CD14-positive monocyte (primary cell): ENCODE measurements around the gene SH2D1A. TPM values are rescaled to one million over a fixed set of nuclear protein-coding genes. Genes with fewer than 3 reads are reported as not detected.
A peak's percentile ranks its signal among the peaks of the same experiment; 100 is the strongest.

ENCODE experiments used
- DNase-seq, 3 donors: peaks; one replicate each; pipeline ENCODE4 v3.0.0-alpha.2; 2011 to 2022
- H2AFZ ChIP-seq: 2 replicates; pipeline ENCODE4 v1.6.0; 2012; ENCODE audit warnings: mild to moderate bottlenecking, low read depth, low read length, inconsistent platforms; ENCODE audit not compliant: insufficient read depth, poor library complexity, severe bottlenecking
- H3K27ac ChIP-seq, 2 donors: 1 replicate in 1 of 2; 2 replicates in 1 of 2; pipeline ENCODE4 v1.5.1; 2012 to 2013; ENCODE audit warnings: low read length in 2 of 2, control low read depth in 1 of 2, inconsistent platforms in 1 of 2, low read depth in 1 of 2, mild to moderate bottlenecking in 1 of 2
- H3K27me3 ChIP-seq, 2 donors: one replicate each; pipeline versions ENCODE4 v1.6.0 to v1.6.1; 2011 to 2013; ENCODE audit warnings: low read length in 2 of 2; ENCODE audit not compliant: control insufficient read depth in 2 of 2, insufficient read depth in 2 of 2
- H3K36me3 ChIP-seq, 2 donors: replicated peaks in 1 of 2; 1 replicate in 1 of 2; 2 replicates in 1 of 2; pipeline versions ENCODE4 v1.5.1 to v1.6.1; 2012 to 2013; ENCODE audit warnings: low read length in 2 of 2, control low read depth in 1 of 2, inconsistent platforms in 1 of 2, mild to moderate bottlenecking in 1 of 2; ENCODE audit not compliant: insufficient read depth in 2 of 2, control insufficient read depth in 1 of 2
- H3K4me1 ChIP-seq, 2 donors: 1 replicate in 1 of 2; 2 replicates in 1 of 2; pipeline versions ENCODE4 v1.5.1 to v1.6.1; 2012 to 2013; ENCODE audit warnings: low read length in 2 of 2, control low read depth in 1 of 2, inconsistent platforms in 1 of 2, mild to moderate bottlenecking in 1 of 2, moderate library complexity in 1 of 2; ENCODE audit not compliant: insufficient read depth in 2 of 2, control insufficient read depth in 1 of 2
- H3K4me2 ChIP-seq: replicated peaks from 2 replicates; pipeline ENCODE3; 2012; ENCODE audit warnings: low read length, moderate library complexity, mild to moderate bottlenecking; ENCODE audit not compliant: poor library complexity, severe bottlenecking; ENCODE audit errors: extremely low read depth
- H3K4me3 ChIP-seq, 3 experiments: fragments of 200-600 bp in 1 of 3; sonication (generic) in 1 of 3; replicated peaks in 1 of 3; 1 replicate in 2 of 3; 2 replicates in 1 of 3; pipeline ENCODE4 v1.5.1; 2011 to 2013; ENCODE audit warnings: low read length in 3 of 3, mild to moderate bottlenecking in 3 of 3, control low read depth in 2 of 3, low read depth in 2 of 3, inconsistent platforms in 1 of 3, moderate library complexity in 1 of 3
- H3K79me2 ChIP-seq: 2 replicates; pipeline ENCODE4 v1.6.0; 2012; ENCODE audit warnings: mild to moderate bottlenecking, control low read depth, inconsistent platforms, low read length, moderate library complexity; ENCODE audit not compliant: insufficient read depth
- H3K9ac ChIP-seq: 2 replicates; pipeline ENCODE4 v1.6.0; 2017; ENCODE audit warnings: low read length, mild to moderate bottlenecking; ENCODE audit not compliant: insufficient read depth, poor library complexity, severe bottlenecking
- H3K9me3 ChIP-seq, 2 donors: replicated peaks in 1 of 2; 1 replicate in 1 of 2; 2 replicates in 1 of 2; pipeline versions ENCODE4 v1.5.1 to v1.6.1; 2012 to 2013; ENCODE audit warnings: low read length in 2 of 2, control low read depth in 1 of 2; ENCODE audit not compliant: control insufficient read depth in 1 of 2, insufficient read depth in 1 of 2
- H4K20me1 ChIP-seq: 2 replicates; pipeline ENCODE4 v1.6.0; 2012; ENCODE audit warnings: mild to moderate bottlenecking, low read length, control low read depth, moderate library complexity; ENCODE audit not compliant: insufficient read depth
- H3K27ac Mint-ChIP-seq, 7 donors: one replicate each; pipeline ENCODE4 v1.8.0; 2020; ENCODE audit warnings: mild to moderate bottlenecking in 7 of 7, mixed read lengths in 7 of 7, moderate library complexity in 6 of 7, inconsistent platforms in 2 of 7
- H3K27me3 Mint-ChIP-seq, 3 donors: one replicate each; pipeline ENCODE4 v1.8.0; 2021 to 2022; ENCODE audit warnings: low read depth in 3 of 3, mild to moderate bottlenecking in 3 of 3, mixed read lengths in 3 of 3, moderate library complexity in 3 of 3, inconsistent platforms in 1 of 3
- H3K36me3 Mint-ChIP-seq, 2 donors: one replicate each; pipeline ENCODE4 v1.8.0; 2020; ENCODE audit warnings: mixed read lengths in 2 of 2, inconsistent platforms in 1 of 2, mild to moderate bottlenecking in 1 of 2
- H3K4me1 Mint-ChIP-seq: one replicate; pipeline ENCODE4 v1.8.0; 2020; ENCODE audit warnings: mild to moderate bottlenecking, mixed read lengths
- H3K4me3 Mint-ChIP-seq, 2 donors: one replicate each; pipeline ENCODE4 v1.8.0; 2020; ENCODE audit warnings: mild to moderate bottlenecking in 2 of 2, mixed read lengths in 2 of 2, moderate library complexity in 1 of 2
- H3K9me3 Mint-ChIP-seq, 7 donors: one replicate each; pipeline ENCODE4 v1.8.0; 2020 to 2022; ENCODE audit warnings: mixed read lengths in 7 of 7, mild to moderate bottlenecking in 6 of 7, moderate library complexity in 6 of 7, inconsistent platforms in 2 of 7
- WGBS: methylation state at CpG from one replicate; pipeline ENCODE4 v1.1.5; 2013; ENCODE audit warnings: missing lambda C conversion rate; ENCODE audit not compliant: insufficient coverage; 5-methylcytosine and 5-hydroxymethylcytosine counted together
- intact Hi-C, 2 donors: fragments of 100-400 bp; cut with micrococcal nuclease; formaldehyde crosslinking; loops; one replicate each; pipeline versions ENCODE4 v1.15.0 to v1.15.1; 2023
- polyA plus RNA-seq, 3 donors: library from polyadenylated mRNA; depleted of rRNA in 1 of 3; unstranded in 2 of 3; stranded (reverse) in 1 of 3; fragments of 300-500 nt in 2 of 3; fragments of >200 nt in 1 of 3; fragmentation: Illumina TruSeq in 2 of 3; gene quantifications; 1 replicate in 2 of 3; 2 replicates in 1 of 3; pipeline ENCODE4 v1.2.3, GENCODE V29; 2012 to 2021
- TF ChIP-seq, protein P1 (sequence below): fragments of 200-600 bp; IDR thresholded peaks from one replicate; pipeline ENCODE4 v1.8.0; 2022; ENCODE audit warnings: antibody characterized with exemption, mild to moderate bottlenecking

SH2D1A gene
- polyA plus RNA-seq, 3 donors, result 0.24 TPM; not detected in 2

GRCh38 chrX:124405868-124406267 is 59.5 kb downstream of the SH2D1A start:
- Mint-ChIP-seq H3K4me3 (no peak overlapping the region), H3K27ac (no peak overlapping the region), H3K27me3 (peaks cover 0 to 2% (median 0%) of the 10 kb centered on the region in 3 donors), H3K9me3 (no peaks in the 10 kb centered on the region), H3K36me3 (no peaks in the 10 kb centered on the region), H3K4me1 (no peaks in the 10 kb centered on the region)
- H3K4me2 ChIP-seq, result no peak overlapping the region
- TF ChIP-seq, protein P1, sequence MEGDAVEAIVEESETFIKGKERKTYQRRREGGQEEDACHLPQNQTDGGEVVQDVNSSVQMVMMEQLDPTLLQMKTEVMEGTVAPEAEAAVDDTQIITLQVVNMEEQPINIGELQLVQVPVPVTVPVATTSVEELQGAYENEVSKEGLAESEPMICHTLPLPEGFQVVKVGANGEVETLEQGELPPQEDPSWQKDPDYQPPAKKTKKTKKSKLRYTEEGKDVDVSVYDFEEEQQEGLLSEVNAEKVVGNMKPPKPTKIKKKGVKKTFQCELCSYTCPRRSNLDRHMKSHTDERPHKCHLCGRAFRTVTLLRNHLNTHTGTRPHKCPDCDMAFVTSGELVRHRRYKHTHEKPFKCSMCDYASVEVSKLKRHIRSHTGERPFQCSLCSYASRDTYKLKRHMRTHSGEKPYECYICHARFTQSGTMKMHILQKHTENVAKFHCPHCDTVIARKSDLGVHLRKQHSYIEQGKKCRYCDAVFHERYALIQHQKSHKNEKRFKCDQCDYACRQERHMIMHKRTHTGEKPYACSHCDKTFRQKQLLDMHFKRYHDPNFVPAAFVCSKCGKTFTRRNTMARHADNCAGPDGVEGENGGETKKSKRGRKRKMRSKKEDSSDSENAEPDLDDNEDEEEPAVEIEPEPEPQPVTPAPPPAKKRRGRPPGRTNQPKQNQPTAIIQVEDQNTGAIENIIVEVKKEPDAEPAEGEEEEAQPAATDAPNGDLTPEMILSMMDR, result no peak
- H3K9ac ChIP-seq, result no peak overlapping the region
- no CpG with 5 or more reads among the region's 1 CpG for WGBS
- no peaks in the 10 kb centered on the region for H3K36me3 ChIP-seq
- H3K4me1 ChIP-seq, result no peaks in the 10 kb centered on the region
- DNase-seq, result no peak
- H3K27me3 ChIP-seq, result no peaks in the 10 kb centered on the region
- no peak overlapping the region for H3K27ac ChIP-seq
- no peaks in the 10 kb centered on the region for H3K79me2 ChIP-seq
- no peak overlapping the region for H3K4me3 ChIP-seq
- H4K20me1 ChIP-seq, result no peaks in the 10 kb centered on the region
- H3K9me3 ChIP-seq, result no peaks in the 10 kb centered on the region
- intact Hi-C loops, result no loop called here
- H2AFZ ChIP-seq, result no peak overlapping the region

GRCh38 chrX:124406294-124407014 is 60.1 kb downstream of the SH2D1A start:
- intact Hi-C loops, result no loop called here
- no peaks in the 10 kb centered on the region for H3K79me2 ChIP-seq
- no peaks in the 10 kb centered on the region for H3K9me3 Mint-ChIP-seq
- no peaks in the 10 kb centered on the region for H3K4me1 Mint-ChIP-seq
- 55% methylated on average over 4 of the region's 12 CpGs for WGBS
- H2AFZ ChIP-seq, result no peak overlapping the region
- H3K9me3 ChIP-seq, result no peaks in the 10 kb centered on the region
- H3K36me3 Mint-ChIP-seq, result no peaks in the 10 kb centered on the region
- no peaks in the 10 kb centered on the region for H4K20me1 ChIP-seq
- no peak overlapping the region for H3K4me3 Mint-ChIP-seq
- H3K27ac ChIP-seq, result no peak overlapping the region
- no peaks in the 10 kb centered on the region for H3K36me3 ChIP-seq
- DNase-seq, result peak; percentile 1 to 33 (median 5)
- no peak overlapping the region for H3K4me3 ChIP-seq
- H3K27me3 Mint-ChIP-seq, result peaks cover 0 to 2% (median 0%) of the 10 kb centered on the region in 3 donors
- no peak overlapping the region for H3K9ac ChIP-seq
- H3K4me2 ChIP-seq, result no peak overlapping the region
- TF ChIP-seq, protein P1, result peak; percentile 46
- no peak overlapping the region for H3K27ac Mint-ChIP-seq
- no peaks in the 10 kb centered on the region for H3K4me1 ChIP-seq
- no peaks in the 10 kb centered on the region for H3K27me3 ChIP-seq
